Transverse colon (tissue), 4 donors: ENCODE results near the gene TRIML2.

ENCODE experiments used
- POLR2A ChIP-seq: fragments of 450-650 bp; IDR thresholded peaks from one replicate; pipeline ENCODE4 v1.6.1; 2016; ENCODE audit warnings: antibody characterized with exemption, mild to moderate bottlenecking, moderate library complexity
- POLR2AphosphoS5 ChIP-seq, 3 donors: sonication (generic); formaldehyde crosslinking; IDR thresholded peaks; one replicate each; pipeline ENCODE4 v1.6.1; 2016; ENCODE audit warnings: antibody characterized with exemption in 3 of 3
- TF ChIP-seq, protein P1 (sequence below), 5 experiments: fragments of 200-600 bp in 3 of 5; fragments of 450-650 bp in 2 of 5; sonication (generic) in 3 of 5; IDR thresholded peaks; 1 replicate in 2 of 5; 2 replicates in 3 of 5; pipeline ENCODE4 v1.5.1; 2016 to 2017; ENCODE audit warnings: antibody characterized with exemption in 5 of 5, inconsistent platforms in 3 of 5, mild to moderate bottlenecking in 2 of 5, moderate library complexity in 1 of 5

DNA sequence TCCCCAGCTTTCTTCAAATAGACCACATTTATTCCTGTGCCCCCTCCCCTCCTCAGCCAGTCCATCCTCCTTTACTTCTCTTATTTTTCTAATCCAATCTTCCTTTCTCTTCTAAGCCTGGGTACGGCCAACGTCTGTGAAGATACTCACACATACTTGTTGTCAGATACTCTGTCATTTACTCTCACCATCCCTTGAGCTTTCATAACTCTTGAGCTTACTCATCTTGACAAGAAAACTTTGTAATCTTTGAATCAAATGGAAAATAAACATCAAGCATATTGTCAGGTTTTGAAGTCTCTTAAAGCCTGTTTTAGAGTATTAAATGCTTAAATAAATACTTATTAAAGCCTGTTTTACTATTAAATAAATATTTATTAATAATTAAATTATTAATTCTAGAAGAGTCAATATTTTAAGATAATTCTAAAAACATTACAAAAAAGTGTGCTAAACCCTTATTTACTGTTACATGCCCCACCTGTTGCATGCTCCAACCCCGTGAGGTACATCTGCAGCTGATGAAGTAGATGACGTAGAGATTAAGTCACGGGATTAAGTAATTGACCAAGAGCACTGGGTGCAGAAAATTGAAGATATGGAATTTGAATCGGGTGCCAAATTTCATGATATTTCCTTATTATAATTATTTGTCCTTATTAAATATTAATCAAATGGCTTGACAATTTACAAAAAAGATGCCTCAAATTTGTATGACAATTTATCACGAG lies 1.5 kb upstream of the TRIML2 start:
- TF ChIP-seq POLR2A, result no peak
- TF ChIP-seq POLR2AphosphoS5 (IDR thresholded peaks at IDR 0.05), result no peak
- TF ChIP-seq, protein P1, sequence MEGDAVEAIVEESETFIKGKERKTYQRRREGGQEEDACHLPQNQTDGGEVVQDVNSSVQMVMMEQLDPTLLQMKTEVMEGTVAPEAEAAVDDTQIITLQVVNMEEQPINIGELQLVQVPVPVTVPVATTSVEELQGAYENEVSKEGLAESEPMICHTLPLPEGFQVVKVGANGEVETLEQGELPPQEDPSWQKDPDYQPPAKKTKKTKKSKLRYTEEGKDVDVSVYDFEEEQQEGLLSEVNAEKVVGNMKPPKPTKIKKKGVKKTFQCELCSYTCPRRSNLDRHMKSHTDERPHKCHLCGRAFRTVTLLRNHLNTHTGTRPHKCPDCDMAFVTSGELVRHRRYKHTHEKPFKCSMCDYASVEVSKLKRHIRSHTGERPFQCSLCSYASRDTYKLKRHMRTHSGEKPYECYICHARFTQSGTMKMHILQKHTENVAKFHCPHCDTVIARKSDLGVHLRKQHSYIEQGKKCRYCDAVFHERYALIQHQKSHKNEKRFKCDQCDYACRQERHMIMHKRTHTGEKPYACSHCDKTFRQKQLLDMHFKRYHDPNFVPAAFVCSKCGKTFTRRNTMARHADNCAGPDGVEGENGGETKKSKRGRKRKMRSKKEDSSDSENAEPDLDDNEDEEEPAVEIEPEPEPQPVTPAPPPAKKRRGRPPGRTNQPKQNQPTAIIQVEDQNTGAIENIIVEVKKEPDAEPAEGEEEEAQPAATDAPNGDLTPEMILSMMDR (IDR thresholded peaks at IDR 0.05), result no peak
